ENCODE data around the gene TMEM273.

DNA sequence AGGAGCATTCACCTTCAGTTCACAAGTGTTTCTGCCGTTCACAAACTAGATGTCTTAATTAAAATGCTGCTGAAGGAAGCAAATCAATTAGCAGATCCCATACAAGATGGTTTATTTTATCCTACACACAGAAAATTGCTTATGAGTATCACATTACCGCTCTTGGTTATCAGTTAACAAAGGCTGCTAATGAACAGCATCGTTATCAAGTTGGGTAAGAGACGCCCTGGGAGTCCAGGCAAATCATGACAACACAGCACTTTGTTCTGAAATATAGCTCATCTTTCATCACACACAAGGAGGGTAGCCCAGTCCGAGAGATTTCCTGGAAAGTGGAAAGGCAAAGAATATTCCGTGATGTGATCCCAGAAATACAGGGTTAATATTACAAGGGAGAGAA is 33.5 kb downstream of the TMEM273 start:
- TF ChIP-seq, protein P1, sequence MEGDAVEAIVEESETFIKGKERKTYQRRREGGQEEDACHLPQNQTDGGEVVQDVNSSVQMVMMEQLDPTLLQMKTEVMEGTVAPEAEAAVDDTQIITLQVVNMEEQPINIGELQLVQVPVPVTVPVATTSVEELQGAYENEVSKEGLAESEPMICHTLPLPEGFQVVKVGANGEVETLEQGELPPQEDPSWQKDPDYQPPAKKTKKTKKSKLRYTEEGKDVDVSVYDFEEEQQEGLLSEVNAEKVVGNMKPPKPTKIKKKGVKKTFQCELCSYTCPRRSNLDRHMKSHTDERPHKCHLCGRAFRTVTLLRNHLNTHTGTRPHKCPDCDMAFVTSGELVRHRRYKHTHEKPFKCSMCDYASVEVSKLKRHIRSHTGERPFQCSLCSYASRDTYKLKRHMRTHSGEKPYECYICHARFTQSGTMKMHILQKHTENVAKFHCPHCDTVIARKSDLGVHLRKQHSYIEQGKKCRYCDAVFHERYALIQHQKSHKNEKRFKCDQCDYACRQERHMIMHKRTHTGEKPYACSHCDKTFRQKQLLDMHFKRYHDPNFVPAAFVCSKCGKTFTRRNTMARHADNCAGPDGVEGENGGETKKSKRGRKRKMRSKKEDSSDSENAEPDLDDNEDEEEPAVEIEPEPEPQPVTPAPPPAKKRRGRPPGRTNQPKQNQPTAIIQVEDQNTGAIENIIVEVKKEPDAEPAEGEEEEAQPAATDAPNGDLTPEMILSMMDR (IDR thresholded peaks at IDR 0.05): no peak
- no peak for TF ChIP-seq ZFX (IDR thresholded peaks at IDR 0.05; ENCODE audit: borderline replicate concordance)

Data from 22Rv1 (cell line).